ENCODE data around the gene IGFLR1. TPM values are rescaled to one million over a fixed set of nuclear protein-coding genes. Genes with fewer than 3 reads are reported as not detected.

Gene IGFLR1
- total and polyA plus RNA-seq, 4 donors = 7.0 to 59.7 (median 31.2) TPM

DNA sequence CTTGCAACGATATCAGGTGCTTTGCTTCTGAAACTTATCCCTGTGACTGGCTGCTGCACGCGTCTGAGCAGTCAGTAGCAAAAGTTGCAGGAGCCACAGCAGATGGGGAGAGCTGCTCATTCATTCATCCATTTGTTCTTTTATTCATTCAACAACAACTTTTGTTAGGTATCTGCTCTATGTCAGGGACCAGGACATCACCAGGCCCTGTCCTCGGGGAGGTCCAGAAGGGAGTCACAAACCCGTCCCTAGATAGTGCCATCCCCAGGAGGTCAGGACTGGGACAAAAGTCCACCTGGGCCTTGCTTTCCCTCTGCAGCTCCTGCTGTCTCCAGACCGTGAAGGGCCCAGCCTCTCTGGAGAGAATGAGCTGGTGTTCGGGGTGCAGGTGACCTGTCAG lies 35.7 kb upstream of the IGFLR1 start:
- H3K9ac ChIP-seq (ENCODE audit: low read depth in 1 of 2, low read length in 2 of 2) = no peak overlapping the region
- H3K36me3 ChIP-seq (ENCODE audit: control insufficient read depth in 4 of 4, insufficient read depth in 3 of 4, low read depth in 1 of 4, low read length in 3 of 4) = peaks cover 0 to 1% (median 0%) of the 10 kb centered on the region in 4 donors
- 83% methylated on average over 7 of the region's 7 CpGs for WGBS
- no peaks in the 10 kb centered on the region for H3K9me3 ChIP-seq (ENCODE audit: control insufficient read depth in 4 of 4, low read length in 3 of 4)
- no peak overlapping the region for H3K4me3 ChIP-seq (ENCODE audit: low read depth in 1 of 3, low read length in 3 of 3)
- H3K4me1 ChIP-seq (ENCODE audit: control insufficient read depth in 4 of 4, insufficient read depth in 4 of 4, low read length in 3 of 4) = peaks cover 0 to 5% (median 4%) of the 10 kb centered on the region in 4 donors
- DNase-seq (ENCODE audit: low spot score) = no peak
- no peaks in the 10 kb centered on the region for H3K27me3 ChIP-seq (ENCODE audit: control insufficient read depth in 4 of 4, insufficient read depth in 4 of 4, low read length in 3 of 4)
- no peak for TF ChIP-seq EGR1 (IDR thresholded peaks at IDR 0.05; ENCODE audit: low read depth in 2 of 2)
- no peak overlapping the region for H3K27ac ChIP-seq (ENCODE audit: low read depth in 1 of 2, low read length in 2 of 2)

DNA sequence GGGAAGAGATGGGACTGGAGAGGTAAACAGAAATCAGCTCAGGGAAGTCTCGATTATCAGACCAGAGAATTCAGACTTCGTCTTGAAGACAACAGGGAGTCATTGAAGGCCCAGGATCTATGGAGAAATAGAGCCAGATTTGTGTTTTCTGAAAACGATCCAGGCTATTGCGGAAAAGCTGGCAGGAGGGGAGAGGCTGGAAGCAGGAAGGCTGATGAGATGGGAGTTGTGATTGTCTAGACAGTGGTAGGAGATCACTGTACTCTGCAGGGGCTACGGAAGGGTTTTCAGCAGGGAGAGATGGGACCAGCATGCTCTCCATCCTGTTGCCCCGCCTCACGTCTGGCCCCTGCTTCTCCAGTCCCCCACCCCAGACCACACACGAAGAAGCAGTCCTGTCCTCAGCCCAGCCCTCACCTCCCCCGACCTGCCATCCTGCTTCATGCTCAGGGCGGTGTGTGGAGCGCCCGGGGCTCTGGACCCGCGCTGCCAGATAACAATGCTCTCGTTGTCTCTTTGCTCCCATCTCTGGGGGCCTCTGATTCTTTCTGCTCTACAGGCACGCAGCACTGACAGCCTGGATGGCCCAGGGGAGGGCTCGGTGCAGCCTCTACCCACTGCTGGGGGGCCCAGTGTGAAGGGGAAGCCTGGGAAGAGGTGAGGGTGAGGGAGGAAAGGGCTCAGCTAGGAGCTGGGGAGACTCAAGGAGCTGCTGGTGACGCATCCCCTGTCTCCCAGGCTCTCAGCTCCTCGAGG lies 35.0 kb upstream of the IGFLR1 start:
- H3K9me3 ChIP-seq (ENCODE audit: control insufficient read depth in 4 of 4, low read length in 3 of 4) = no peaks in the 10 kb centered on the region
- no peak for DNase-seq (ENCODE audit: low spot score)
- WGBS = 83% methylated on average over 19 of the region's 19 CpGs
- H3K27ac ChIP-seq (ENCODE audit: low read depth in 1 of 2, low read length in 2 of 2) = no peak overlapping the region
- H3K4me1 ChIP-seq (ENCODE audit: control insufficient read depth in 4 of 4, insufficient read depth in 4 of 4, low read length in 3 of 4) = peaks cover 0 to 5% (median 4%) of the 10 kb centered on the region in 4 donors
- H3K36me3 ChIP-seq (ENCODE audit: control insufficient read depth in 4 of 4, insufficient read depth in 3 of 4, low read depth in 1 of 4, low read length in 3 of 4) = peaks cover 0 to 1% (median 0%) of the 10 kb centered on the region in 4 donors
- TF ChIP-seq RAD21 (IDR thresholded peaks at IDR 0.05) (no peak), HNF4A (conservative IDR thresholded peaks at IDR 0.05) (no peak), RXRA (IDR thresholded peaks at IDR 0.05) (no peak), FOXA2 (IDR thresholded peaks at IDR 0.05) (no peak), TAF1 (conservative IDR thresholded peaks at IDR 0.05) (no peak), EGR1 (IDR thresholded peaks at IDR 0.05; ENCODE audit: low read depth in 2 of 2) (no peak), YY1 (IDR thresholded peaks at IDR 0.05) (no peak), NR2F2 (IDR thresholded peaks at IDR 0.05) (no peak), JUND (IDR thresholded peaks at IDR 0.05) (no peak), FOXA1 (IDR thresholded peaks at IDR 0.05) (no peak), HNF4G (IDR thresholded peaks at IDR 0.05) (no peak), GABPA (IDR thresholded peaks at IDR 0.05 in 1 of 2, conservative IDR thresholded peaks at IDR 0.05 in 1 of 2) (no peak), SP1 (IDR thresholded peaks at IDR 0.05) (no peak)
- TF ChIP-seq, protein P1, sequence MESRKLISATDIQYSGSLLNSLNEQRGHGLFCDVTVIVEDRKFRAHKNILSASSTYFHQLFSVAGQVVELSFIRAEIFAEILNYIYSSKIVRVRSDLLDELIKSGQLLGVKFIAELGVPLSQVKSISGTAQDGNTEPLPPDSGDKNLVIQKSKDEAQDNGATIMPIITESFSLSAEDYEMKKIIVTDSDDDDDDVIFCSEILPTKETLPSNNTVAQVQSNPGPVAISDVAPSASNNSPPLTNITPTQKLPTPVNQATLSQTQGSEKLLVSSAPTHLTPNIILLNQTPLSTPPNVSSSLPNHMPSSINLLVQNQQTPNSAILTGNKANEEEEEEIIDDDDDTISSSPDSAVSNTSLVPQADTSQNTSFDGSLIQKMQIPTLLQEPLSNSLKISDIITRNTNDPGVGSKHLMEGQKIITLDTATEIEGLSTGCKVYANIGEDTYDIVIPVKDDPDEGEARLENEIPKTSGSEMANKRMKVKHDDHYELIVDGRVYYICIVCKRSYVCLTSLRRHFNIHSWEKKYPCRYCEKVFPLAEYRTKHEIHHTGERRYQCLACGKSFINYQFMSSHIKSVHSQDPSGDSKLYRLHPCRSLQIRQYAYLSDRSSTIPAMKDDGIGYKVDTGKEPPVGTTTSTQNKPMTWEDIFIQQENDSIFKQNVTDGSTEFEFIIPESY (IDR thresholded peaks at IDR 0.05) = no peak
- TF ChIP-seq, protein P2, sequence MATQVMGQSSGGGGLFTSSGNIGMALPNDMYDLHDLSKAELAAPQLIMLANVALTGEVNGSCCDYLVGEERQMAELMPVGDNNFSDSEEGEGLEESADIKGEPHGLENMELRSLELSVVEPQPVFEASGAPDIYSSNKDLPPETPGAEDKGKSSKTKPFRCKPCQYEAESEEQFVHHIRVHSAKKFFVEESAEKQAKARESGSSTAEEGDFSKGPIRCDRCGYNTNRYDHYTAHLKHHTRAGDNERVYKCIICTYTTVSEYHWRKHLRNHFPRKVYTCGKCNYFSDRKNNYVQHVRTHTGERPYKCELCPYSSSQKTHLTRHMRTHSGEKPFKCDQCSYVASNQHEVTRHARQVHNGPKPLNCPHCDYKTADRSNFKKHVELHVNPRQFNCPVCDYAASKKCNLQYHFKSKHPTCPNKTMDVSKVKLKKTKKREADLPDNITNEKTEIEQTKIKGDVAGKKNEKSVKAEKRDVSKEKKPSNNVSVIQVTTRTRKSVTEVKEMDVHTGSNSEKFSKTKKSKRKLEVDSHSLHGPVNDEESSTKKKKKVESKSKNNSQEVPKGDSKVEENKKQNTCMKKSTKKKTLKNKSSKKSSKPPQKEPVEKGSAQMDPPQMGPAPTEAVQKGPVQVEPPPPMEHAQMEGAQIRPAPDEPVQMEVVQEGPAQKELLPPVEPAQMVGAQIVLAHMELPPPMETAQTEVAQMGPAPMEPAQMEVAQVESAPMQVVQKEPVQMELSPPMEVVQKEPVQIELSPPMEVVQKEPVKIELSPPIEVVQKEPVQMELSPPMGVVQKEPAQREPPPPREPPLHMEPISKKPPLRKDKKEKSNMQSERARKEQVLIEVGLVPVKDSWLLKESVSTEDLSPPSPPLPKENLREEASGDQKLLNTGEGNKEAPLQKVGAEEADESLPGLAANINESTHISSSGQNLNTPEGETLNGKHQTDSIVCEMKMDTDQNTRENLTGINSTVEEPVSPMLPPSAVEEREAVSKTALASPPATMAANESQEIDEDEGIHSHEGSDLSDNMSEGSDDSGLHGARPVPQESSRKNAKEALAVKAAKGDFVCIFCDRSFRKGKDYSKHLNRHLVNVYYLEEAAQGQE (IDR thresholded peaks at IDR 0.05) = no peak
- TF ChIP-seq, protein P3, sequence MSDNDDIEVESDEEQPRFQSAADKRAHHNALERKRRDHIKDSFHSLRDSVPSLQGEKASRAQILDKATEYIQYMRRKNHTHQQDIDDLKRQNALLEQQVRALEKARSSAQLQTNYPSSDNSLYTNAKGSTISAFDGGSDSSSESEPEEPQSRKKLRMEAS (IDR thresholded peaks at IDR 0.05) = no peak
- TF ChIP-seq, protein P4, sequence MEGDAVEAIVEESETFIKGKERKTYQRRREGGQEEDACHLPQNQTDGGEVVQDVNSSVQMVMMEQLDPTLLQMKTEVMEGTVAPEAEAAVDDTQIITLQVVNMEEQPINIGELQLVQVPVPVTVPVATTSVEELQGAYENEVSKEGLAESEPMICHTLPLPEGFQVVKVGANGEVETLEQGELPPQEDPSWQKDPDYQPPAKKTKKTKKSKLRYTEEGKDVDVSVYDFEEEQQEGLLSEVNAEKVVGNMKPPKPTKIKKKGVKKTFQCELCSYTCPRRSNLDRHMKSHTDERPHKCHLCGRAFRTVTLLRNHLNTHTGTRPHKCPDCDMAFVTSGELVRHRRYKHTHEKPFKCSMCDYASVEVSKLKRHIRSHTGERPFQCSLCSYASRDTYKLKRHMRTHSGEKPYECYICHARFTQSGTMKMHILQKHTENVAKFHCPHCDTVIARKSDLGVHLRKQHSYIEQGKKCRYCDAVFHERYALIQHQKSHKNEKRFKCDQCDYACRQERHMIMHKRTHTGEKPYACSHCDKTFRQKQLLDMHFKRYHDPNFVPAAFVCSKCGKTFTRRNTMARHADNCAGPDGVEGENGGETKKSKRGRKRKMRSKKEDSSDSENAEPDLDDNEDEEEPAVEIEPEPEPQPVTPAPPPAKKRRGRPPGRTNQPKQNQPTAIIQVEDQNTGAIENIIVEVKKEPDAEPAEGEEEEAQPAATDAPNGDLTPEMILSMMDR (IDR thresholded peaks at IDR 0.05; ENCODE audit: low read depth, low read length, missing input control) = no peak
- TF ChIP-seq, protein P5, sequence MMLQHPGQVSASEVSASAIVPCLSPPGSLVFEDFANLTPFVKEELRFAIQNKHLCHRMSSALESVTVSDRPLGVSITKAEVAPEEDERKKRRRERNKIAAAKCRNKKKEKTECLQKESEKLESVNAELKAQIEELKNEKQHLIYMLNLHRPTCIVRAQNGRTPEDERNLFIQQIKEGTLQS (IDR thresholded peaks at IDR 0.05) = no peak
- H3K4me3 ChIP-seq (ENCODE audit: low read depth in 1 of 3, low read length in 3 of 3) = no peak overlapping the region
- H3K9ac ChIP-seq (ENCODE audit: low read depth in 1 of 2, low read length in 2 of 2) = no peak overlapping the region
- no peaks in the 10 kb centered on the region for H3K27me3 ChIP-seq (ENCODE audit: control insufficient read depth in 4 of 4, insufficient read depth in 4 of 4, low read length in 3 of 4)

Data from liver (tissue), 9 donors.